DMS79 treated with DMSO at 0.1 percent for 48 hours (cell line): ENCODE data around the gene GPSM1.

Experiments used
- DNase-seq: peaks from one replicate; lab custom pipeline; 2025; lab: John Stamatoyannopoulos, UW

The GPSM1 gene, protein sequence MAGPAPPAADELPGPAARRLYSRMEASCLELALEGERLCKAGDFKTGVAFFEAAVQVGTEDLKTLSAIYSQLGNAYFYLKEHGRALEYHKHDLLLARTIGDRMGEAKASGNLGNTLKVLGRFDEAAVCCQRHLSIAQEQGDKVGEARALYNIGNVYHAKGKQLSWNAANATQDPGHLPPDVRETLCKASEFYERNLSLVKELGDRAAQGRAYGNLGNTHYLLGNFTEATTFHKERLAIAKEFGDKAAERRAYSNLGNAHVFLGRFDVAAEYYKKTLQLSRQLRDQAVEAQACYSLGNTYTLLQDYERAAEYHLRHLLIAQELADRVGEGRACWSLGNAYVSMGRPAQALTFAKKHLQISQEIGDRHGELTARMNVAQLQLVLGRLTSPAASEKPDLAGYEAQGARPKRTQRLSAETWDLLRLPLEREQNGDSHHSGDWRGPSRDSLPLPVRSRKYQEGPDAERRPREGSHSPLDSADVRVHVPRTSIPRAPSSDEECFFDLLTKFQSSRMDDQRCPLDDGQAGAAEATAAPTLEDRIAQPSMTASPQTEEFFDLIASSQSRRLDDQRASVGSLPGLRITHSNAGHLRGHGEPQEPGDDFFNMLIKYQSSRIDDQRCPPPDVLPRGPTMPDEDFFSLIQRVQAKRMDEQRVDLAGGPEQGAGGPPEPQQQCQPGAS

DNA sequence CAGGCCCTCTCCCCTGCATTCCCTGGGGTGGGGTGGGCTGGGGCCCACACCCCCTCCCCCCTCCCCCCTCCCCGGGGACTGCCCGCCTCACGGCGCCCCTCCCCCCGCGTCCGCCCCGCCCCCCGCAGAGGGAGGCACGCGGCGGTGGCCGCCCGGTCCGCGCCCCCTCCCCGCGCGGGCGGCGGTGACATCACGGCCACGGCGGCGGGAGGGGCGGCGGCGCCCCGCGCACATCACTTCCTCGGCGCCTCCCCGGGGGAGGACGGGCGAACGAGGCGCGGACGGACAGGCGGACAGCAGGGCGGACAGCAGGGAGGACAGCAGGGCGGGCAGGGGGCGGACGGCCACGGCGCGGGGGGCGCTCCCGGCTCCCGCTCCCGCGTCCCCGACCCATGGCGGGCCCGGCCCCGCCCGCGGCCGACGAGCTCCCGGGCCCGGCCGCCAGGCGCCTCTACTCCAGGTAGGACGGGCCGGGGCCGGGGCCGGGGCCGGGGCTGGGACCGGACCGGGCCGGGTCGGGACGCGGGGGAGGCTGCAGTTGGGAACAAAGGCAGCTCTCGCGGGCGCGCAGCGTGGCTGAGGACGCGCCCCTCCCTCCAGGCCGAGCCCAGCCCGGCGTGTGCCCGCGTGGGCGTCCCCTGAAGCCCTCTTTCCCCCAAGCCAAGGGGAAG, at the start of gene GPSM1:
Gene GPSM1, plus strand, starts transcription at position 236 of the 671 bp plus-strand sequence. Its CDS starts 157 bp downstream, at position 393.
- no peak for DNase-seq

- no peak for DNase-seq
Observed at GRCh38 chr9:136277746-136278145, 49.6 kb upstream of the GPSM1 start.

- no peak for DNase-seq
Observed at GRCh38 chr9:136278221-136278620, 49.1 kb upstream of the GPSM1 start.

DNA sequence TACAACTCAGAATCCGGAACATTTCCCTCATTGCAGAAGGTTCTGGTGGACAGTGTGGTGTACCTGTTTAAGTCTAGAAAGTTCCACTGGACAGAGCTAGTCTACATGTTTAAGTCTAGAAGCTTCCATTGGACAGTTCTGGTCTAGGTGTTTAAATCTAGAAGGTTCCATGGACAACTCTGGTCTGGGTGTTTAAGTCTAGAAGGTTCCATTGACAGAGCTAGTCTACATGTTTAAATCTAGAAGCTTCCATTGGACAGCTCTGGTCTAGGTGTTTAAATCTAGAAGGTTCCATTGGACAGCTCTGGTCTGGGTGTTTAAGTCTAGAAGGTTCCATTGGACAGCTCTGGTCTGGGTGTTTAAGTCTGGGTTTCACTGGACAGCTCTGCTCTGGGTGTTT, 48.4 kb upstream of the GPSM1 start:
- DNase-seq: no peak

DNA sequence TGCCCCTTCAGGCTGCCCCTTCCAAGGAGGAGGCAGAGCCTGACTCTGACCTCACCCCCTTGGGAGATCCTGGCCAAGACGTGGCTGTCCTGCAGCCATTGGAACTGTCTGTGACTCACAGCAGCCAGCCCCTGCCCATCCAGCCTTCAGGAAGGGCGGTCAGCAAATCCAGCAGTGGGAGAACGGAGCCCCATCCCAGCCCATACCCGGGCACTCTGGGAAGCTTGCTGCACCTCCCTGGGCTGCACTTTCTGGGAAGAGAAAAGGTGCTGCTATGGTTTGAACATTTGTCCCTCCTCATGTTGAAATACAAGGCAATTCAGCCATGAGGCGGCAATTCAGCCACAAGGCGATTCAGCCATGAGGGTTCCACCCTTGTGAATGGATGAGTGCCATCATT, 47.9 kb upstream of the GPSM1 start:
- DNase-seq: no peak

- DNase-seq: no peak
Observed at GRCh38 chr9:136280535-136281315, 46.6 kb upstream of the GPSM1 start.

GRCh38 chr9:136281421-136282271, 45.7 kb upstream of the GPSM1 start:
- no peak for DNase-seq

- peak; percentile 70 for DNase-seq
Observed at GRCh38 chr9:136282272-136282861, 45.0 kb upstream of the GPSM1 start.

- peak; percentile 83 for DNase-seq
Observed at GRCh38 chr9:136283291-136284235, 43.8 kb upstream of the GPSM1 start.

GRCh38 chr9:136284311-136284710, 43.0 kb upstream of the GPSM1 start:
- no peak for DNase-seq

- no peak for DNase-seq
Observed at GRCh38 chr9:136284951-136285350, 42.4 kb upstream of the GPSM1 start.

DNA sequence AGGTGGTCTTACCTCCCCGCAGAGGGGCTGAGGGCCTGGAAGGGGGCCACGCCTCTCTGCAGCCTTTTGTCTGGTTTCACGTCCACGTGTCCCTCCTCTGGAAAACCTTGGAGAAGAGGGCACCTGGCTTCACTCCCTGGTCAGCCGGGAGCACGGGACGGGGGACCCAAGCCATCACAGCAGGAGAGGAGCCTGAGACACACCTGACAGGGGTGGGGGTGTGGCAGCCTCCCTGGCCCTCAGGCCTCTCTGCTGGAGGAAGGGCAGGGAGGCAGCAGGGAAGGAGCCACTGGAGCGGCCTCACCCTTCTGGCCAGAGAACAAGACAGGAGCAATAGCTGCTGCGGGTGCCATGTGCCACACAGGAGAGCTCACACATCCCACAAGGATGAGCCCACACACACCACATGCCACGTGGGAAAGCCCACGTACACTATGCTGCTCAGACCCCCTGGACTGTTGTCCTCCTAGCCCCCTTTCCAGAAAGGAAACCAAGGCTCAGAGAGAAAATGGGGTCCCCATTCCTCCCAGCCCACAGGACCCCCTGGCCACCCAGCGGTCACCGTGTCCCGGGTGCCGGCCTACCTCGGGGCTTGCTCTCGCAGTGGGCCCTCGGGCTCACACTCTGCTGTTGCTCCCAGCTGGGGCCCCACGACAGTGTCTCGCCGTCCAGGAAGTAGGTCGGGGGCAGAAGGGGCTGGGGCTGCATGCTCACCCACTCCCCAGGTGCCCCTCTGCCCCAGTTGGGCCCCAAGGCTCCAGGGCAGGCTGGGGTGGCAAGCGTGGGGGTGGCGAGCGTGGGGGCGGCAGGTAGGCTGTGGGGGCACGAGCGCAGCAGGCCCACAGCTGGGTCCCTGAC, 41.6 kb upstream of the GPSM1 start:
- no peak for DNase-seq

DNA sequence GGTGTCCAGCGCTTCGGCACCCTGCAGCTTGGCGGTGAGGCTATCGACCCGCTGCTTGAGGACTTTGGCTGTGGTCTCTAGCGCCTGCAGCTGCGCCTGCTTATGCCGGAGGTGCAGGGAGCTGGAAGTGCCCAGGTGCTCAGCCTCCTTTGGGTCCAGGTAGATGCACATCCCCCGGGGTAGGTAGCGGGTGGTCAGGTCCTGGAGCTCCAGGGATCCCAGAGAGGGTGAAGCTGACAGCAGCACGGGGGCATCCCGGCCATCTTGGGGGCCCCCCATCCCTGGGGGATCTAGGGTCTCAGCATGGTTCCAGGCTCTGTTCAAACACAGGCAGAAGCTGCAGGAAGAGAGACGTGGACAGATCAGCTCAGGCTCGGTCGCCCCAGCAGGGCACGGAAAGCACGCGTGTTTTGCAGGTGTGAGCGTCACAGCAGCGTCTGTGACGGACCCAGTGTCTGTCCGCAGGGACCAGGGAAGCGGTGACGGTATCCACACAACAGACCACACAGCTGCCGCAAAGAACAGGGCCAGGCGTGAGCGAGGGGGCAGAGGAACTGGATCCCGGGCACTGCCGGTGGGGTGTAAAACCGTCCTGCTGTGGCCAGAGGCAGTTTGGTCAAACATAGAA, 40.9 kb upstream of the GPSM1 start:
- DNase-seq: no peak

GRCh38 chr9:136286987-136287379, 40.4 kb upstream of the GPSM1 start:
- no peak for DNase-seq

GRCh38 chr9:136287960-136288753, 39.2 kb upstream of the GPSM1 start:
- no peak for DNase-seq

- no peak for DNase-seq
Observed at GRCh38 chr9:136289651-136290507, 37.5 kb upstream of the GPSM1 start.
